COLO829 (cell line): ENCODE data around the gene STK11.
A peak's percentile ranks its signal among the peaks of the same experiment; 100 is the strongest.
"Not testable (repeated sequence)": the region's sequence is repeated elsewhere in the genome, so short reads cannot be mapped to it uniquely, and the experiment has no call there.

Experiments used
- DNase-seq: peaks from one replicate; pipeline ENCODE4 v3.0.0; 2012; ENCODE audit warnings: low spot score

STK11 gene

GRCh38 chr19:1169411-1169791, 36.2 kb upstream of the STK11 start:
- DNase-seq, result no peak

- DNase-seq, result peak; percentile 86
These were observed 35.4 kb upstream of the STK11 start for GRCh38 chr19:1169921-1170885.

- DNase-seq, result peak; percentile 71
These were observed 34.4 kb upstream of the STK11 start for GRCh38 chr19:1170938-1171754.

GRCh38 chr19:1171755-1172352, 33.7 kb upstream of the STK11 start:
- DNase-seq, result no peak

- peak; percentile 55 for DNase-seq
These were observed 33.0 kb upstream of the STK11 start for GRCh38 chr19:1172353-1173158.

GRCh38 chr19:1173159-1173844, 32.3 kb upstream of the STK11 start:
- no peak for DNase-seq

GRCh38 chr19:1173845-1174809, 31.5 kb upstream of the STK11 start, which contains the start of gene SBNO2:
Gene SBNO2 (minus strand): TSS chr19:1174268. CDS start chr19:1154276, 19,992 bp downstream.
- peak; percentile 95 for DNase-seq

GRCh38 chr19:1177322-1178114, 28.1 kb upstream of the STK11 start:
- no peak for DNase-seq

GRCh38 chr19:1181606-1182005, 24.0 kb upstream of the STK11 start:
- DNase-seq, result no peak

GRCh38 chr19:1182068-1182467, 23.5 kb upstream of the STK11 start:
- no peak for DNase-seq

- DNase-seq, result no peak
These were observed 22.9 kb upstream of the STK11 start for GRCh38 chr19:1182727-1183126.

GRCh38 chr19:1183543-1184172, 21.9 kb upstream of the STK11 start:
- no peak for DNase-seq

- no peak for DNase-seq
These were observed 16.2 kb upstream of the STK11 start for GRCh38 chr19:1189419-1189818.

GRCh38 chr19:1199531-1199930, 6.0 kb upstream of the STK11 start:
- no peak for DNase-seq

- not testable (repeated sequence) for DNase-seq
These were observed 5.0 kb upstream of the STK11 start for GRCh38 chr19:1200614-1201013.

GRCh38 chr19:1206150-1206863, 729 bp downstream of the STK11 start:
- DNase-seq, result no peak

- DNase-seq, result no peak
These were observed 1.4 kb downstream of the STK11 start for GRCh38 chr19:1206864-1207450.
